IPS-20b (cell line): Measurements from ENCODE around the gene EFL1.

Experiments
- H3K27ac ChIP-seq: one replicate; pipeline ENCODE4 v1.5.1; 2013; ENCODE audit warnings: low read length
- H3K27me3 ChIP-seq: 2 replicates; pipeline ENCODE4 v1.6.1; 2013; ENCODE audit warnings: mild to moderate bottlenecking, low read length, inconsistent platforms; ENCODE audit not compliant: insufficient read depth
- H3K36me3 ChIP-seq: 2 replicates; pipeline ENCODE4 v1.6.1; 2013; ENCODE audit warnings: low read depth, mild to moderate bottlenecking, inconsistent platforms, low read length, moderate library complexity; ENCODE audit not compliant: insufficient read depth
- H3K4me1 ChIP-seq: 2 replicates; pipeline ENCODE4 v1.6.1; 2013; ENCODE audit warnings: mild to moderate bottlenecking, control low read depth, inconsistent platforms, low read length, moderate library complexity; ENCODE audit not compliant: insufficient read depth
- H3K4me3 ChIP-seq: 2 replicates; pipeline ENCODE4 v1.5.1; 2013; ENCODE audit warnings: mild to moderate bottlenecking, low read length, inconsistent platforms
- H3K9ac ChIP-seq: 2 replicates; pipeline ENCODE4 v1.6.1; 2013; ENCODE audit warnings: low read depth, mild to moderate bottlenecking, inconsistent platforms, low read length, moderate library complexity
- H3K9me3 ChIP-seq: 2 replicates; pipeline ENCODE4 v1.6.1; 2013; ENCODE audit warnings: mild to moderate bottlenecking, low read depth, low read length, inconsistent platforms; ENCODE audit not compliant: insufficient read depth

EFL1 gene

GRCh38 chr15:82129761-82130160 is 132.8 kb downstream of the EFL1 start:
- H3K36me3 ChIP-seq = peaks cover 25% of the 10 kb centered on the region
- no peaks in the 10 kb centered on the region for H3K4me1 ChIP-seq
- no peaks in the 10 kb centered on the region for H3K27me3 ChIP-seq
- no peak overlapping the region for H3K4me3 ChIP-seq
- H3K9me3 ChIP-seq = no peaks in the 10 kb centered on the region
- no peak overlapping the region for H3K9ac ChIP-seq
- no peak overlapping the region for H3K27ac ChIP-seq

GRCh38 chr15:82129149-82129692 is 133.3 kb downstream of the EFL1 start:
- H3K4me1 ChIP-seq = no peaks in the 10 kb centered on the region
- H3K36me3 ChIP-seq = peaks cover 25% of the 10 kb centered on the region
- no peak overlapping the region for H3K27ac ChIP-seq
- no peaks in the 10 kb centered on the region for H3K27me3 ChIP-seq
- no peaks in the 10 kb centered on the region for H3K9me3 ChIP-seq
- H3K4me3 ChIP-seq = no peak overlapping the region
- H3K9ac ChIP-seq = no peak overlapping the region

GRCh38 chr15:82128401-82129148 is 134.0 kb downstream of the EFL1 start:
- H3K9ac ChIP-seq = no peak overlapping the region
- H3K4me3 ChIP-seq = no peak overlapping the region
- no peak overlapping the region for H3K27ac ChIP-seq
- H3K36me3 ChIP-seq = peaks cover 20% of the 10 kb centered on the region
- H3K27me3 ChIP-seq = no peaks in the 10 kb centered on the region
- no peaks in the 10 kb centered on the region for H3K9me3 ChIP-seq
- no peaks in the 10 kb centered on the region for H3K4me1 ChIP-seq

GRCh38 chr15:82127581-82127980 is 135.0 kb downstream of the EFL1 start:
- Histone ChIP-seq H3K9ac (no peak overlapping the region), H3K27me3 (no peaks in the 10 kb centered on the region), H3K9me3 (no peaks in the 10 kb centered on the region), H3K27ac (no peak overlapping the region), H3K36me3 (peaks cover 12% of the 10 kb centered on the region), H3K4me1 (no peaks in the 10 kb centered on the region), H3K4me3 (no peak overlapping the region)

- Histone ChIP-seq H3K36me3 (peaks cover 12% of the 10 kb centered on the region), H3K4me1 (no peaks in the 10 kb centered on the region), H3K9ac (no peak overlapping the region), H3K27ac (no peak overlapping the region), H3K27me3 (no peaks in the 10 kb centered on the region), H3K4me3 (no peak overlapping the region), H3K9me3 (no peaks in the 10 kb centered on the region)
These were observed 136.2 kb downstream of the EFL1 start for GRCh38 chr15:82126346-82126745.

- Histone ChIP-seq H3K9me3 (no peaks in the 10 kb centered on the region), H3K4me1 (no peaks in the 10 kb centered on the region), H3K36me3 (peaks cover 2% of the 10 kb centered on the region; the same call in 1 of the 2 replicates), H3K27me3 (no peaks in the 10 kb centered on the region), H3K27ac (no peak overlapping the region), H3K9ac (no peak overlapping the region), H3K4me3 (no peak overlapping the region)
These were observed 137.9 kb downstream of the EFL1 start for GRCh38 chr15:82124331-82125263.

- Histone ChIP-seq H3K4me3 (no peak overlapping the region), H3K9ac (no peak overlapping the region), H3K27ac (no peak overlapping the region), H3K27me3 (no peaks in the 10 kb centered on the region), H3K4me1 (no peaks in the 10 kb centered on the region), H3K36me3 (no peaks in the 10 kb centered on the region), H3K9me3 (no peaks in the 10 kb centered on the region)
These were observed 139.7 kb downstream of the EFL1 start for GRCh38 chr15:82122746-82123400.

GRCh38 chr15:82118040-82118439 is 144.5 kb downstream of the EFL1 start:
- no peak overlapping the region for H3K27ac ChIP-seq
- H3K4me3 ChIP-seq = no peak overlapping the region
- no peaks in the 10 kb centered on the region for H3K9me3 ChIP-seq
- no peaks in the 10 kb centered on the region for H3K36me3 ChIP-seq
- no peak overlapping the region for H3K9ac ChIP-seq
- H3K27me3 ChIP-seq = no peaks in the 10 kb centered on the region
- no peaks in the 10 kb centered on the region for H3K4me1 ChIP-seq

GRCh38 chr15:82117296-82117695 is 145.2 kb downstream of the EFL1 start:
- no peak overlapping the region for H3K4me3 ChIP-seq
- H3K27me3 ChIP-seq = no peaks in the 10 kb centered on the region
- no peak overlapping the region for H3K9ac ChIP-seq
- H3K36me3 ChIP-seq = no peaks in the 10 kb centered on the region
- no peaks in the 10 kb centered on the region for H3K9me3 ChIP-seq
- no peaks in the 10 kb centered on the region for H3K4me1 ChIP-seq
- no peak overlapping the region for H3K27ac ChIP-seq

- H3K36me3 ChIP-seq = no peaks in the 10 kb centered on the region
- H3K27me3 ChIP-seq = no peaks in the 10 kb centered on the region
- no peak overlapping the region for H3K4me3 ChIP-seq
- H3K9ac ChIP-seq = no peak overlapping the region; the same call in 1 of the 2 replicates
- H3K27ac ChIP-seq = no peak overlapping the region
- no peaks in the 10 kb centered on the region for H3K9me3 ChIP-seq
- H3K4me1 ChIP-seq = no peaks in the 10 kb centered on the region
These were observed 147.9 kb downstream of the EFL1 start for GRCh38 chr15:82114660-82115059.

GRCh38 chr15:82113106-82113715 is 149.3 kb downstream of the EFL1 start:
- Histone ChIP-seq H3K27ac (no peak overlapping the region), H3K27me3 (no peaks in the 10 kb centered on the region; the same call in 1 of the 2 replicates), H3K9me3 (no peaks in the 10 kb centered on the region), H3K4me3 (no peak overlapping the region), H3K4me1 (no peaks in the 10 kb centered on the region), H3K9ac (no peak overlapping the region), H3K36me3 (no peaks in the 10 kb centered on the region)
